NCI-H510A (cell line): Measurements from ENCODE around the gene PPAN.

ENCODE experiments used
- DNase-seq: peaks from one replicate; lab custom pipeline; 2025; lab: John Stamatoyannopoulos, UW

Gene PPAN

DNA sequence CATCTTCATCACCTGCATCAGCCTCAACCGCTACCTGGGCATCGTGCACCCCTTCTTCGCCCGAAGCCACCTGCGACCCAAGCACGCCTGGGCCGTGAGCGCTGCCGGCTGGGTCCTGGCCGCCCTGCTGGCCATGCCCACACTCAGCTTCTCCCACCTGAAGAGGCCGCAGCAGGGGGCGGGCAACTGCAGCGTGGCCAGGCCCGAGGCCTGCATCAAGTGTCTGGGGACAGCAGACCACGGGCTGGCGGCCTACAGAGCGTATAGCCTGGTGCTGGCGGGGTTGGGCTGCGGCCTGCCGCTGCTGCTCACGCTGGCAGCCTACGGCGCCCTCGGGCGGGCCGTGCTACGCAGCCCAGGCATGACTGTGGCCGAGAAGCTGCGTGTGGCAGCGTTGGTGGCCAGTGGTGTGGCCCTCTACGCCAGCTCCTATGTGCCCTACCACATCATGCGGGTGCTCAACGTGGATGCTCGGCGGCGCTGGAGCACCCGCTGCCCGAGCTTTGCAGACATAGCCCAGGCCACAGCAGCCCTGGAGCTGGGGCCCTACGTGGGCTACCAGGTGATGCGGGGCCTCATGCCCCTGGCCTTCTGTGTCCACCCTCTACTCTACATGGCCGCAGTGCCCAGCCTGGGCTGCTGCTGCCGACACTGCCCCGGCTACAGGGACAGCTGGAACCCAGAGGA, 7.9 kb downstream of the PPAN start:
- no peak for DNase-seq

- DNase-seq: no peak
Observed at GRCh38 chr19:10114651-10115391, 8.7 kb downstream of the PPAN start.

DNA sequence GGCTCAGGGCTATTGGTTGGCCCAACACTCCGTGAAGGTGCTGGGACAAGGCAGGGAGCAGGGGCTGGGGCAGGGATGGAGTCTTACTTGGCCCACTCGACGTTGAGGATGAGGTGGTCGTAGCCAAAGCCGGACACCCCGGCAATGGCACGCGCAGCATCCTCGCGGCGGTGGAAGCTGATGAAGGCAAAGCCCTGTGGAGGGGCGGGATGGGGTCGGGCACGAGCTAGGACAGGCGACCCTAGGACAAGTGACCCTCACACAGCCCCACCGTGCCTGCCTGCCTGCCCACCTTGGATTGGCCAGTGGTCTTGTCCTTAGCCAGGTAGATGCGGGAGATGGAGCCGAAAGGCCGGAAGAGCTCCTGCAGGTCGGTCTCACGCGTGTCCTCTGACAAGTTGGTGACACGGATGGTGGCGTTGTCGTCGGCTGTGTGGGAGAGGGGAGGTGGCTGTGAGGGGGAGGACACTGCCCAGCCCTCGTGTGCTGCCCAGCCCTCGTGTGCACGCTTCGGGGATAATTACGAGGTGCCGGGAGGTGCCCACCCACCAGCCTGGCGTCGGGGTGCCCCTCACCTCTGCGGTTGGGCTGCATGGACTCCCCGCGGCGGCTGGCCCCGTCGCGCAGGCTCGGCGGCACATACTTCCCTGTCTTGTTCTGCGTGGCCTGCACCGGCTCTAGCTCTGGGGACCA, 9.4 kb downstream of the PPAN start:
- DNase-seq: no peak

GRCh38 chr19:10116085-10116865, 10.1 kb downstream of the PPAN start:
- no peak for DNase-seq

GRCh38 chr19:10116866-10117616, 10.9 kb downstream of the PPAN start:
- DNase-seq: no peak

GRCh38 chr19:10118960-10119359, 12.8 kb downstream of the PPAN start:
- DNase-seq: no peak

DNA sequence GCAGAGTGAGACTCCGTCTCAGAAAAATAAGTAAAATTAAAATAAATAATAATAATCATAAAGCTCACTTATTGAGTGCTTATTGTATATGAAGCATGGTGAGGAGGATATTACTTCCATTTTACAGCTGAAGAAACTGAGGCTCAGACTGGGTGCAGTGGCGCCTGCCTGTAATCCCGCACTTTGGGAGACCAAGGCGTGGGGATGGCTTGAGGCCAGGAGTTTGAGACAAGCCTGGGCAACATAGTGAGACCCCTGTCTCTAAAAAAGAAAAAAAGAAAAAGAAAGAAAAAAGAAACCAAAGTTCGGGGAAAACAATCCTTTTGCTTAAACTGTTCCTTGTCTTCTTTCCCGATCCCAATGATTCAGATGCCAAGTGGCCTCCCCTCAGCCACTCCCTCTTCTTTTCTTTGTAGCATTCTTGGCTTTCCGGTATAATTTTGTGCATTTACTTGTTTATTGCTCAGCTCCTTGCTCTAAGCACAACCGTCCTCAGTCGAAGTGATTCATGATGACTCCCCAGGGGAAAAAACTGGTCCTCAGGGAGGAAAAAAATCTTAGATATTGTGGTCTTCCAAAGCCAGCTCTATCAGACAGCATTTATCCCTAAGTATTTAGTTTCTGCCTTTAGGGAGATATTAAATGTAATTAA, 14.5 kb downstream of the PPAN start:
- no peak for DNase-seq

DNA sequence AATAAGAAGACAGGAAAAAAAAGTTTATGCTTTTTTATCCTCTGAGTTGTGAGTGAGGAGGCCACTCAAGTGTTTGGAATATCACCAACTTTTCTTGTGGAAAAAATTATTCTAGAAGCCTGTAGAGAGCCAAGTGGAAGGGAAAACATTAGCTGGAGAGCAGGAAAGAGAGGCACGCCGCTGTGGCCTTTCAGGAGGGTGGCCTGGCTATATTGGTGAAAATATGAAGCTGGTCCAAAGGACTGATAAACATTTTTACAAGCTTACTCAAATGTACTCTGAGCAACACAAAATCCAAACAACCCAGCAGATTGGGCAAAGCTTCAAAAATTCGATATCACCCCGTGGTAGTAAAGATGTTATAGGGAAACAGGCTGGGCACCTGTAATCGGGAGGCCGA, 15.9 kb downstream of the PPAN start:
- DNase-seq: no peak

DNA sequence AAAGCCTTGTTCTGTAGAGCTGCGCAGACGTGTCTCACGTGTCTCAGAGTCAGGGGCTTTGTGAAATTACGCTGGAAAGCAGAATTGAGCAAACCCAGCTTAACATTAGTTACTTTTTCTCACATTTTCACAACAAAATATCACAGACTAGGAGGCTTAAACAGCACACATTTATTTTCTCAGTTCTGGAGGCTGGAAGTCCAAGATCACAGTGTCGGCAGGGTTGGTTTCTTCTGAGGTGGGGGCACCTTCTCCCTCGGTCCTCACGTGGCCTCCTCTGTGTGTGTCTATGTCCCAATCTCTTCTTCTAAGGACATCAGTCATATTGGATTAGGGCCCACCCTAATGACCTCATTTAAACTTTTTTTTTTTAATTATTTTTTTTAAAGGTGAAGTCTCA, 18.3 kb downstream of the PPAN start:
- no peak for DNase-seq

DNA sequence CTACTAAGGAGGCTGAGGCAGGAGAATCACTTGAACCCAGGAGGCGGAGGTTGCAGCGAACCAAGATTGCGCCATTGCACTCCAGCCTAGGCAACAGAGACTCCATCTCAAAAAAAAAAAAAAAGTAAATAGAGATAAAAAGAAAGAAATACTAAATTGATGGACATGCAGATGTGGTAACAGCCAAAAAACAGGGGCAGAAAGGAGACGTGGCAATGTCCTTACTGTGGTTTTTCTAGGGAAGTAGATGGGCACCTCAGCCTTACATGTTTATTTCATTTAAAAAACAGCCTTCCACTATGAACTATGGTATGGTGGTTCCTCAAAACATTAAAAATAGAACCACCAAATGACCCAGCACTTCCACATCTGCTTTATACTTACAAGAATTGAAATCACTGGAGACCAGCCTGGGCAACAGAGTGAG, 20.1 kb downstream of the PPAN start:
- DNase-seq: no peak

GRCh38 chr19:10132905-10133304, 26.7 kb downstream of the PPAN start:
- no peak for DNase-seq

DNA sequence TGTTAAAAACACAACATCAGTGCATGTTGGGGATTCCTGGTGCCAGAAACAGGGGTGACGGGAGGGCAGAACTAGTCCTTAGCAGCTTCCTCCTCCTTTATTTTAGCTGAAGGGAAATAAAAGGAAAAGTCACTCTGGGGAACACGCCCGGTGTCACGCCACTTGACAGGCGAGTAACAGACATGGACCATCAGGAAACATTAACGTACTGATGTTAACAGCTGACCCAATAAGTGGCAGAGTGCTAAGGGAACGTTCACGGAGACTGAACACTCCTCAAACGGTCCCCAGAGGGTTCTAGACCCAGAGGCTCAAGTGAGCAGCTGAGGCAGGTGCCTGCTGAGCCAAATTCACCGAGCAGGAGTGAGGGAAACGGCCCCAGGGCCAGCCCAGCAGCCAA, 27.4 kb downstream of the PPAN start:
- no peak for DNase-seq

GRCh38 chr19:10134040-10134439, 27.9 kb downstream of the PPAN start:
- DNase-seq: no peak

GRCh38 chr19:10135551-10136334, 29.6 kb downstream of the PPAN start:
- no peak for DNase-seq

GRCh38 chr19:10136936-10137335, 30.8 kb downstream of the PPAN start:
- DNase-seq: no peak

DNA sequence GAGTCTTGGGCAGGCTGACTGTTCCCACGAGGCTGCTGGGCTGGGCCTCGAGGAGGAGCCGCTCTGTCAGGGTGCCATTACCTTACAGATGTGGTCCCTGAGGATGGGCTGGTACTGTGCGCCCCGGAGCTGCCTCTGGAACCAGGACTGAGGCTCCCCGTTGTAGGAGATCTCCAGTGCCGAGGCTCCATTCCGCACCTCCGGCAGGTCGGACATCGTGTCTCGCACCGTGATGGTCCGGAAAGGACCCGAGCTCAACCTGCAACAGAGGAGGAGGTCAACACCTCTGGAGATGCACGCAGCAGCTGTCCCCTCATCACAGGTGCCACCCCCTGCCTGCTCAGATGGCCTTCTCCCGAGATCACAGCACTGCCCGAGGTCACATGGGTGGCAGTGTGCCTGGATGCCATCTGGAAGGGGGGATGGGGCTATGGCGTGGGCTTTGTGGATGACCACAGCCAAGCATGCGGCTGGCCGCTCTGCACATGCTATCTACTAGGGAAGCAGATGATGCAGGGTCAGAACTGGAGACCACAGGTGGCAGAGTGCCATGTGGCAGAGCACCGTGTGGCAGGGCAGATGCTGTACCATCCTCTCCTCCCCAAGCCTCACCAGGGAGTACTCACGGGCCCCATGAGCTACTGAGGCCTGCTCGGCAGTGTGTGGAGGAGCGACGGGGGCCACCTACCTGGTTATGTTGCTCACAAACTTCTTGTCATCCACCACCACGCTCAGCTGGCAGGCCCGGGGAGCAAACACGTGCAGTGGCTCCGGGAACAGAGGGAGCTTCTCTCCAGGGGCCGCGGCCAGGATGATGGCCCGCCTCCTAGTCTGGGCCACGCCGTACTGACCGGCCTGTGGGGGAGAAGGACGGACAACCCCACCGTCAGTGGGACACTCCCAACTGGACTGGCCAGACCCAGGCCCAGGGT, 31.9 kb downstream of the PPAN start:
- no peak for DNase-seq

- DNase-seq: no peak
Observed at GRCh38 chr19:10138879-10139795, 33.0 kb downstream of the PPAN start.

- no peak for DNase-seq
Observed at GRCh38 chr19:10139952-10140351, 33.8 kb downstream of the PPAN start.
